Mammary epithelial cell (primary cell): ENCODE measurements around the gene MTLN.

ENCODE experiments used
- EZH2 ChIP-seq: IDR thresholded peaks from 2 replicates; pipeline ENCODE4 v1.6.1; 2012; ENCODE audit warnings: low read length, inconsistent platforms, borderline replicate concordance
- TF ChIP-seq, protein P1 (sequence below), 2 donors: IDR thresholded peaks in 1 of 2; conservative IDR thresholded peaks in 1 of 2; 2 replicates each; pipeline ENCODE4 v1.5.1; 2011 to 2012; ENCODE audit warnings: inconsistent platforms in 2 of 2, low read length in 2 of 2, mild to moderate bottlenecking in 2 of 2, control low read depth in 1 of 2, low read depth in 1 of 2; ENCODE audit not compliant: insufficient read depth in 1 of 2; ENCODE audit errors: extremely low read depth in 1 of 2

DNA sequence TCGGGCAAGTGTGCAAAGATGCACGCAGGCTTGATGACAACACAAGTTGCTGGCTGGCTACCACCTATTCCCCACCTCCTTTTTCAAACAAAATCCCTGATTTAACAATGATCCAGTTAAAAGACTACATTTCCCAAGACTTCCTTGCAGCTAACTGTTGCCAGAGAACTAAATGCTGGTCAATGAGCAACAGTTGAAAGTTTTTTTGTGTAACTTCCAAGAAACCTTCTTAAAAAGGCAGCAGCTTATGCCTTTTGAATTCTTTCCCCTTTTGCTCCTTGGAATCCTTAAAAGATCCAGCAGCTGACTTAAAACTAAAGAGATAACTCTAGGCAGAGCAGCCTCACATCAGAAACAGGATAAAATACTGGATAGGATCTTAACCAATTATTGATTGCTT, 46.1 kb downstream of the MTLN start:
- TF ChIP-seq EZH2: no peak
- TF ChIP-seq, protein P1, sequence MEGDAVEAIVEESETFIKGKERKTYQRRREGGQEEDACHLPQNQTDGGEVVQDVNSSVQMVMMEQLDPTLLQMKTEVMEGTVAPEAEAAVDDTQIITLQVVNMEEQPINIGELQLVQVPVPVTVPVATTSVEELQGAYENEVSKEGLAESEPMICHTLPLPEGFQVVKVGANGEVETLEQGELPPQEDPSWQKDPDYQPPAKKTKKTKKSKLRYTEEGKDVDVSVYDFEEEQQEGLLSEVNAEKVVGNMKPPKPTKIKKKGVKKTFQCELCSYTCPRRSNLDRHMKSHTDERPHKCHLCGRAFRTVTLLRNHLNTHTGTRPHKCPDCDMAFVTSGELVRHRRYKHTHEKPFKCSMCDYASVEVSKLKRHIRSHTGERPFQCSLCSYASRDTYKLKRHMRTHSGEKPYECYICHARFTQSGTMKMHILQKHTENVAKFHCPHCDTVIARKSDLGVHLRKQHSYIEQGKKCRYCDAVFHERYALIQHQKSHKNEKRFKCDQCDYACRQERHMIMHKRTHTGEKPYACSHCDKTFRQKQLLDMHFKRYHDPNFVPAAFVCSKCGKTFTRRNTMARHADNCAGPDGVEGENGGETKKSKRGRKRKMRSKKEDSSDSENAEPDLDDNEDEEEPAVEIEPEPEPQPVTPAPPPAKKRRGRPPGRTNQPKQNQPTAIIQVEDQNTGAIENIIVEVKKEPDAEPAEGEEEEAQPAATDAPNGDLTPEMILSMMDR (conservative IDR thresholded peaks at IDR 0.05 in 1 of 2, IDR thresholded peaks at IDR 0.05 in 1 of 2; ENCODE audit: extremely low read depth in 1 of 2, insufficient read depth in 1 of 2, low read depth in 1 of 2, low read length in 2 of 2): no peak
